Measurements from ENCODE around the gene TYW1B.
"Not testable (repeated sequence)": the region's sequence is repeated elsewhere in the genome, so short reads cannot be mapped to it uniquely, and the experiment has no call there.

- not testable (repeated sequence) for TF ChIP-seq CTCF, EP300 (IDR thresholded peaks at IDR 0.05)
Measured at GRCh38 chr7:72632765-72633292, 195.2 kb downstream of the TYW1B start.
